K562 (cell line): Measurements from ENCODE around the gene ATRNL1. TPM values are rescaled to one million over a fixed set of nuclear protein-coding genes. Genes with fewer than 3 reads are reported as not detected.
"Not testable (repeated sequence)": the region's sequence is repeated elsewhere in the genome, so short reads cannot be mapped to it uniquely, and the experiment has no call there.

Experiments
- ATAC-seq: fragments of 200-7000 bp; cut with Tn5 transposase; 3 replicates; pipeline ENCODE4 v1.9.1; 2020; ENCODE audit warnings: moderate library complexity
- BruUV-seq: library from RNA; stranded (reverse); fragments of 400-500 nt; replicated peaks from 2 replicates; lab custom pipeline; 2021; lab: Mats Ljungman, UMichigan
- CTCF ChIA-PET: fragments of 300-600 bp; formaldehyde crosslinking; extraction: SDS; loops from one replicate; lab custom pipeline; 2021; ENCODE audit warnings: low intra/inter-chr PET ratio; lab: Yijun Ruan, JAX
- POLR2A ChIA-PET: fragments of 300-600, 350-650 bp; sonication (Branson Sonifier 250); formaldehyde crosslinking; extraction: SDS; loops from one replicate; lab custom pipeline; 2021; ENCODE audit warnings: antibody characterized with exemption, inconsistent platforms; lab: Yijun Ruan, JAX
- DNase-seq, 4 experiments: peaks; one replicate each; pipeline versions ENCODE4 v3.0.0 to v3.0.0-alpha.2; 2011 to 2018; ENCODE audit warnings: low spot score in 3 of 4, mixed read lengths in 3 of 4; ENCODE audit errors: extremely low read depth in 1 of 4
- FAIRE-seq: peaks from 2 replicates; lab custom pipeline; 2011; peaks lifted over from hg19 to GRCh38; lab: Jason Lieb, UNC
- H2AFZ ChIP-seq: 2 replicates; pipeline ENCODE4 v1.6.0; 2011; ENCODE audit warnings: low read depth, low read length, control low read depth, inconsistent platforms
- H3K27ac ChIP-seq: fragments of 200-600 bp; 3 replicates; pipeline ENCODE4 v1.8.0; 2011; ENCODE audit warnings: low read depth, mild to moderate bottlenecking, control low read depth, inconsistent platforms, low read length, moderate library complexity, mixed read lengths; ENCODE audit errors: extremely low read depth
- H3K27me3 ChIP-seq, 2 experiments: fragments of 300-600 bp in 1 of 2; 2 replicates in 1 of 2; 3 replicates in 1 of 2; pipeline versions ENCODE4 v1.6.0 to v1.8.0; 2011; ENCODE audit warnings: inconsistent platforms in 2 of 2, low read length in 2 of 2, mild to moderate bottlenecking in 1 of 2, mixed read lengths in 1 of 2, moderate library complexity in 1 of 2; ENCODE audit not compliant: control insufficient read depth in 2 of 2, insufficient read depth in 2 of 2
- H3K36me3 ChIP-seq: fragments of 300-600 bp; 3 replicates; pipeline ENCODE4 v1.8.0; 2011; ENCODE audit warnings: mild to moderate bottlenecking, low read length, inconsistent platforms; ENCODE audit not compliant: control insufficient read depth, insufficient read depth
- H3K4me1 ChIP-seq, 2 experiments: fragments of 200-600 bp in 1 of 2; replicated peaks in 1 of 2; 2 replicates in 1 of 2; 3 replicates in 1 of 2; pipeline versions ENCODE4 v1.5.1 to v1.8.0; 2011; ENCODE audit warnings: inconsistent platforms in 2 of 2, low read length in 2 of 2, mild to moderate bottlenecking in 1 of 2, mixed read lengths in 1 of 2, moderate library complexity in 1 of 2; ENCODE audit not compliant: control insufficient read depth in 2 of 2, insufficient read depth in 2 of 2
- H3K4me2 ChIP-seq: 2 replicates; pipeline ENCODE4 v1.6.1; 2011; ENCODE audit warnings: low read length, control low read depth, inconsistent platforms, mixed read lengths; ENCODE audit not compliant: insufficient read depth
- H3K4me3 ChIP-seq: fragments of 200-600 bp; sonication (generic), shearing (Covaris generic); 2 replicates; pipeline ENCODE4 v1.5.1; 2016; ENCODE audit warnings: control low read depth, inconsistent platforms
- H3K79me2 ChIP-seq: fragments of 200-600 bp; 3 replicates; pipeline ENCODE4 v1.8.0; 2011; ENCODE audit warnings: low read length, inconsistent platforms; ENCODE audit not compliant: control insufficient read depth, insufficient read depth
- H3K9ac ChIP-seq, 2 experiments: 2 replicates each; pipeline versions ENCODE4 v1.6.0 to v1.6.1; 2011; ENCODE audit warnings: low read depth in 2 of 2, low read length in 2 of 2, control low read depth in 1 of 2, inconsistent platforms in 1 of 2, mild to moderate bottlenecking in 1 of 2, mixed read lengths in 1 of 2; ENCODE audit not compliant: insufficient read depth in 1 of 2
- H3K9me1 ChIP-seq: one replicate; pipeline ENCODE4 v1.6.0; 2011; ENCODE audit warnings: inconsistent platforms, mild to moderate bottlenecking, low read length, moderate library complexity; ENCODE audit not compliant: control insufficient read depth, insufficient read depth
- H3K9me3 ChIP-seq: replicated peaks from 2 replicates; pipeline ENCODE4 v1.5.1; 2011; ENCODE audit warnings: low read depth, low read length, inconsistent platforms; ENCODE audit not compliant: control insufficient read depth, insufficient read depth
- H4K20me1 ChIP-seq: replicated peaks from 2 replicates; pipeline ENCODE4 v1.6.1; 2011; ENCODE audit warnings: low read length, inconsistent platforms, mixed read lengths; ENCODE audit not compliant: control insufficient read depth, insufficient read depth
- HCFC1 ChIP-seq: IDR thresholded peaks from 2 replicates; pipeline ENCODE4 v1.6.1; 2012; ENCODE audit warnings: low read depth, low read length, improper control_type of control experiment
- HNRNPH1 ChIP-seq: fragments of 200-400 bp; formaldehyde crosslinking; optimal IDR thresholded peaks from 2 replicates; pipeline ENCODE3; 2017; ENCODE audit warnings: low read depth, mild to moderate bottlenecking, low read length, moderate library complexity
- HOXB6 ChIP-seq: fragments of 250-450 bp; sonication (Bioruptor Pico); IDR thresholded peaks from 2 replicates; pipeline ENCODE4 v1.5.1; 2022; ENCODE audit warnings: mild to moderate bottlenecking, borderline replicate concordance
- KLF10 ChIP-seq: fragments of 250-450 bp; sonication (Bioruptor Pico); IDR thresholded peaks from 2 replicates; pipeline ENCODE4 v1.6.1; 2021; ENCODE audit warnings: matching md5 sums
- NCOA1 ChIP-seq: fragments of 450-650 bp; IDR thresholded peaks from 2 replicates; pipeline ENCODE4 v1.6.1; 2016; ENCODE audit warnings: low read depth
- NR2C1 ChIP-seq, 2 experiments: fragments of 450-650 bp; IDR thresholded peaks; 2 replicates each; pipeline ENCODE4 v1.6.1; 2017; ENCODE audit warnings: mild to moderate bottlenecking in 2 of 2, antibody characterized with exemption in 1 of 2, inconsistent platforms in 1 of 2, missing compliant biosample characterization in 1 of 2, missing genetic modification characterization in 1 of 2
- PTRF ChIP-seq: fragments of 450-650 bp; IDR thresholded peaks from 2 replicates; pipeline ENCODE4 v1.6.1; 2016; ENCODE audit warnings: mild to moderate bottlenecking, missing genetic modification characterization, missing compliant biosample characterization
- SNRNP70 ChIP-seq: fragments of 200-400 bp; formaldehyde crosslinking; optimal IDR thresholded peaks from 2 replicates; pipeline ENCODE3; 2017; ENCODE audit warnings: low read depth, low read length
- STAT5A ChIP-seq: IDR thresholded peaks from 2 replicates; pipeline ENCODE4 v1.6.1; 2012; ENCODE audit warnings: low read length, inconsistent platforms, borderline replicate concordance
- TCF7 ChIP-seq: sonication (generic); IDR thresholded peaks from 2 replicates; pipeline ENCODE4 v1.6.1; 2016; ENCODE audit warnings: antibody characterized with exemption, borderline replicate concordance
- ZNF12 ChIP-seq: sonication (generic); formaldehyde crosslinking; IDR thresholded peaks from 2 replicates; pipeline ENCODE4 v1.4.0; 2020; ENCODE audit warnings: mild to moderate bottlenecking, missing genetic modification reagents
- ZNF134 ChIP-seq: fragments of 250-450 bp; sonication (Bioruptor Pico); conservative IDR thresholded peaks from 2 replicates; pipeline ENCODE4 v1.4.0; 2020
- ZSCAN32 ChIP-seq: fragments of 450-650 bp; formaldehyde crosslinking; IDR thresholded peaks from 2 replicates; pipeline ENCODE4 v1.4.0; 2020; ENCODE audit warnings: mild to moderate bottlenecking, moderate library complexity
- WGBS: fragments of 100-300 bp; shearing (Covaris generic); methylation state at CpG from one replicate; pipeline ENCODE4 v1.1.6; 2016; ENCODE audit warnings: low coverage, mixed read lengths; ENCODE audit not compliant: insufficient coverage; ENCODE audit errors: missing lambda C conversion rate; 5-methylcytosine and 5-hydroxymethylcytosine counted together
- in situ Hi-C: fragments of 300-500 bp; cut with MboI; formaldehyde crosslinking; loops from 4 replicates; pipeline ENCODE4 v1.15.0; 2018; ENCODE audit warnings: inconsistent platforms, mixed read lengths
- intact Hi-C: fragments of 100-400 bp; cut with micrococcal nuclease; formaldehyde crosslinking; loops from 2 replicates; pipeline ENCODE4 v1.14.2; 2022
- polyA plus RNA-seq, 8 experiments: library from polyadenylated mRNA; depleted of rRNA in 4 of 8; stranded (reverse) in 5 of 8; unstranded in 3 of 8; fragments of >200 nt; fragmentation: Nextera tagmentation in 2 of 8; fragmentation: Illumina TruSeq in 1 of 8; extraction: Ambion mirVana in 2 of 8; extraction: Trizol in 1 of 8; gene quantifications; 2 replicates each; pipeline versions ENCODE4 v1.2.1 to v1.2.3, GENCODE V29; 2011 to 2014; ENCODE audit warnings: inconsistent platforms in 1 of 8, missing spikeins in 1 of 8
- total RNA-seq, 7 experiments: library from RNA; depleted of rRNA in 6 of 7; stranded (reverse); fragments of >200 nt in 6 of 7; fragmentation: Illumina TruSeq in 2 of 7; extraction: Trizol in 2 of 7; gene quantifications; 2 replicates each; pipeline versions ENCODE4 v1.2.1 to v1.2.3, GENCODE V29; 2011 to 2021; ENCODE audit warnings: low replicate concordance in 1 of 7
- TF ChIP-seq, protein P1 (sequence below): sonication (generic); formaldehyde crosslinking; IDR thresholded peaks from 2 replicates; pipeline ENCODE4 v1.9.0; 2022; ENCODE audit warnings: mild to moderate bottlenecking, missing genetic modification reagents
- TF ChIP-seq, protein P2 (sequence below): fragments of 250-450 bp; sonication (Bioruptor Pico); IDR thresholded peaks from 2 replicates; pipeline ENCODE4 v1.5.1; 2021; ENCODE audit warnings: mild to moderate bottlenecking

The ATRNL1 gene
- total and polyA plus RNA-seq, 9 of the 15 experiments (the other 6 are each of a cell fraction or from before 2014, with no cell fraction given), result 0.18 TPM; not detected in 8

DNA sequence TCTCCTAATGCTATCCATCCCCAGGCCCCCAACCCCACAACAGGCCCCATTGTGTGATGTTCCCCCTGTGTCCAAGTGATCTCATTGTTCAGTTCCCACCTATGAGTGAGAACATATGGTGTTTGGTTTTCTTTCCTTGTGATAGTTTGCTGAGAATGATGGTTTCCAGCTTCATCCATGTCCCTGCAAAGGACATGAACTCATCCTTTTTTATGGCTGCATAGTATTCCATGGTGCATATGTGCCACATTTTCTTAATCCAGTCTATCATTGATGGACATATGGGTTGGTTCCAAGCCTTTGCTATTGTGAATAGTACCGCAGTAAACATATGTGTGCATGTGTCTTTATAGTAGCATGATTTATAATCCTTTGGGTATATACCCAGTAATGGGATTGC lies 160.6 kb downstream of the ATRNL1 start:
- BruUV-seq, CTCF ChIA-PET, ATAC-seq, POLR2A ChIA-PET, H3K27me3 ChIP-seq, H3K9me3 ChIP-seq, H3K4me1 ChIP-seq, intact Hi-C loops, H4K20me1 ChIP-seq, H3K4me2 ChIP-seq, H3K9ac ChIP-seq, H3K4me3 ChIP-seq, H3K9me1 ChIP-seq, H3K79me2 ChIP-seq, H3K27ac ChIP-seq, in situ Hi-C loops, DNase-seq, H3K36me3 ChIP-seq, FAIRE-seq, H2AFZ ChIP-seq: not testable (repeated sequence)
- WGBS, result no CpG with 5 or more reads among the region's 1 CpG

DNA sequence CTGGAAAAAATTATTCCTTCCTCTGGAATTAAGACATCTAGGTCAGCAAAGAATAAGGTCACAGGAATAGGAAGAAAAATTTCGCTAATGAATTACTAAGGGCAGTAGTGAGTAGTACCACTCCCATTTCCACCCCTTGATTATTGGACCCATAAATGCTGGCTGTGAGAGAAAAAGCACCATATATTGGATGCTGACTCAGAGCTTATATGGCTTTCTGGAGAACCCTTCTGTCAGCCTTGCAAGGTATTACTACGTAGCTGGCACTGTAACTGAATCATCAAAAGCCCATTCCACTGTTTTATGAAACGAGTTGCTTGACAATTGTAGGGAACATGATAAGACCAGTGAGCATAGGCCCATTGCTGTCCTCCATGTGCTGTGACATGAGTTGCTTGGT lies 179.3 kb downstream of the ATRNL1 start:
- BruUV-seq, result no TSS peak
- no peaks in the 10 kb centered on the region for H3K79me2 ChIP-seq
- no peaks in the 10 kb centered on the region for H3K36me3 ChIP-seq
- H3K27me3 ChIP-seq, result no peaks in the 10 kb centered on the region
- H3K9me1 ChIP-seq, result no peaks in the 10 kb centered on the region
- ATAC-seq, result no peak
- no peak for FAIRE-seq
- H3K4me3 ChIP-seq, result no peak overlapping the region
- intact Hi-C loops (no loop called here), in situ Hi-C loops (no loop called here)
- H3K9ac ChIP-seq, result no peak overlapping the region
- H4K20me1 ChIP-seq, result no peaks in the 10 kb centered on the region
- no peak overlapping the region for H3K4me2 ChIP-seq
- H3K9me3 ChIP-seq, result no peaks in the 10 kb centered on the region
- no peak for DNase-seq
- H3K4me1 ChIP-seq, result no peaks in the 10 kb centered on the region
- 0% methylated on average over 3 of the region's 3 CpGs for WGBS
- ChIA-PET CTCF (no interaction called here), POLR2A (no interaction called here)
- H3K27ac ChIP-seq, result no peak overlapping the region
- H2AFZ ChIP-seq, result no peak overlapping the region
- TF ChIP-seq NR2C1 (IDR thresholded peaks at IDR 0.05) (no peak), NR2C1 (tag; IDR thresholded peaks at IDR 0.05) (no peak), NCOA1 (no peak), ZNF134 (CRISPR knock-in tag) (no peak), STAT5A (no peak), SNRNP70 (no peak), HOXB6 (CRISPR knock-in tag) (no peak), PTRF (no peak), HNRNPH1 (no peak), TCF7 (no peak), HCFC1 (no peak), ZNF12 (CRISPR knock-in tag) (no peak), KLF10 (CRISPR knock-in tag) (no peak), ZSCAN32 (CRISPR knock-in tag) (no peak)
- TF ChIP-seq, protein P1, sequence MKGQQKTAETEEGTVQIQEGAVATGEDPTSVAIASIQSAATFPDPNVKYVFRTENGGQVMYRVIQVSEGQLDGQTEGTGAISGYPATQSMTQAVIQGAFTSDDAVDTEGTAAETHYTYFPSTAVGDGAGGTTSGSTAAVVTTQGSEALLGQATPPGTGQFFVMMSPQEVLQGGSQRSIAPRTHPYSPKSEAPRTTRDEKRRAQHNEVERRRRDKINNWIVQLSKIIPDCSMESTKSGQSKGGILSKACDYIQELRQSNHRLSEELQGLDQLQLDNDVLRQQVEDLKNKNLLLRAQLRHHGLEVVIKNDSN (CRISPR knock-in tag), result no peak
- TF ChIP-seq, protein P2, sequence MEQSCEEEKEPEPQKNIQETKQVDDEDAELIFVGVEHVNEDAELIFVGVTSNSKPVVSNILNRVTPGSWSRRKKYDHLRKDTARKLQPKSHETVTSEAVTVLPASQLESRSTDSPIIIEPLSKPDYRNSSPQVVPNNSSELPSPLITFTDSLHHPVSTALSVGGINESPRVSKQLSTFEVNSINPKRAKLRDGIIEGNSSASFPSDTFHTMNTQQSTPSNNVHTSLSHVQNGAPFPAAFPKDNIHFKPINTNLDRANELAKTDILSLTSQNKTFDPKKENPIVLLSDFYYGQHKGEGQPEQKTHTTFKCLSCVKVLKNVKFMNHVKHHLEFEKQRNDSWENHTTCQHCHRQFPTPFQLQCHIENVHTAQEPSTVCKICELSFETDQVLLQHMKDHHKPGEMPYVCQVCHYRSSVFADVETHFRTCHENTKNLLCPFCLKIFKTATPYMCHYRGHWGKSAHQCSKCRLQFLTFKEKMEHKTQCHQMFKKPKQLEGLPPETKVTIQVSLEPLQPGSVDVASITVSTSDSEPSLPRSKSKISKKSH (CRISPR knock-in tag), result no peak
